ENCODE data around the gene NUF2.
"Not testable (repeated sequence)": the region's sequence is repeated elsewhere in the genome, so short reads cannot be mapped to it uniquely, and the experiment has no call there.

NUF2 gene

DNA sequence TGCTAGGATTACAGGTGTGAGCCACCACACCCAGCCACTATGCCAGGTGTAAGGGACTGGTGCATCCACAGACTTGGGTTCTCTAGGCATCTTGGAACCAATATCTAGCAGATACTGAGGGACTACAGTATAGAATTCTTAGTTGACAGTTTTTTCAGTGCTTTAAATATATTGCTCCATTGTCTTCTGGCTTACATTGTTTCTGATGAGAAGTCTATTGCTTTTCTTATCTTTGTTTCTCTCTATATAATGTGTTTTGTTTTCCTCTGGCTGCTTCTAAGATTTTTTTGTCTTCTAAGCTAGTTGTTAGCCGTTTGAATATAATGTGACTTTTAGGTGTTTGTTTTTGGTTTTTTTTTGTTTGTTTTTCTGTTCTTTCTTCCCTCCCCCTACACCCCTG lies 13.5 kb downstream of the NUF2 start:
- DNase-seq (ENCODE audit: low read depth): no peak

DNA sequence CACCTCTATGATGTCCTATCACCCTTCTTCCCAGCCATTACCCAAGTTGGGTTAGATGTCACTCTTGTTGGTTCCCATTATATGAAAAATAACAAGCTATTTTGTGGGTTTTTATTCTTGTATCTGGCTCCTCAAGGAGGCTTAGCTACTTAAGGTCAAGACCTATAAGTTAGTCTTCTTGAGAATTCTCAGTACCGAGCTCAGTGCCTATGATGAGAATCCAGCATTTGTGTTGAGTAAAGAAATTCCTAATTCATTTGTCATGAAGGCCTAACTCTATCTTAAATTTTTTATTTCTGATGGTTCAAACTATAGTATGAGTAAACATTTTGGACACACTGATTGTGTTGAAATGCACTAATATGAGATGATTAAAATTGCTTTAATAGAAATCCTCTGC lies 15.9 kb downstream of the NUF2 start:
- no peak for DNase-seq (ENCODE audit: low read depth)

DNA sequence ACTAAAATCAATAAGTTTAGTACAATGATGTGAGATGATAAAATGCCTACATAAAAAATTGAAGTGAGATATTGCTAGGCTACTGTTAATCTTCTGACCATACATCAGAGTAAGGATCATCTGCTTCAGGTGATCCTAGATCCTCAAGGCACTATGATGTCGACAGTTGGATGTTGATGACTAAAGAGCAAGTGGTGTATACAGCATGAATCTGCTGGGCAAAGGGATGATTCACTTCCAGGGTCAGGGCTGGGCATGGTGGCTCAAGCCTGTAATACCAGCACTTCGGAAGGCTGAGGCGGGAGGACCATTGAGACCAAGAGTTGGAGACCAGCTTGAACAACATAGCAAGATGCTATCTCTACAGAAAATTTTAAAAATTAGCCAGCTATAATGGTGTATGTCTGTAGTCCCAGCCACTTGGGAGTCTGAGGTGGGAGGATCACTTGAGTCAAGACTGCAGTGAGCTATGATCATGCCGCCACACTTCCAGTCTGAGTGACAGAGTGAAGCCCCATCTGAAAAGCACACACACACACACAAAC lies 24.6 kb downstream of the NUF2 start:
- no peak for DNase-seq (ENCODE audit: low read depth)

DNA sequence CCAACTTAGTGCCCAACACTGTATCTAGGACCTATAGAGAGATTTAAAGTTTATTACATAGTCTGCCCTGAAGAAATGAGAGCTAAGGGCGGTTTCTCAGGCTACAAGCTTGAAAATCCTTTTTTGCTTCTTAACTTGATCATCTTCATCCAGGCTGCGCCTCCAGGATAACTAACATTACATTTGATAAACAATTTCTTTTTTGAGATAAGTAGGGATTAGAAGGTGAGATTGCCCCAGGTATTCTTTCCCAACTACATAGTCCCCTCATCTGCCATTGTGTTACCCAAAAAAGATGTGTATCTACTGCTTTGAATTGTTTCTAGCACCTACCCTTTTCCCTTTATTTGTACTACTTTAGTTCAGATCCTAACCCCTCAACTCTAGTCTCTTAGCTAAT lies 25.4 kb downstream of the NUF2 start:
- DNase-seq (ENCODE audit: low read depth): no peak

DNA sequence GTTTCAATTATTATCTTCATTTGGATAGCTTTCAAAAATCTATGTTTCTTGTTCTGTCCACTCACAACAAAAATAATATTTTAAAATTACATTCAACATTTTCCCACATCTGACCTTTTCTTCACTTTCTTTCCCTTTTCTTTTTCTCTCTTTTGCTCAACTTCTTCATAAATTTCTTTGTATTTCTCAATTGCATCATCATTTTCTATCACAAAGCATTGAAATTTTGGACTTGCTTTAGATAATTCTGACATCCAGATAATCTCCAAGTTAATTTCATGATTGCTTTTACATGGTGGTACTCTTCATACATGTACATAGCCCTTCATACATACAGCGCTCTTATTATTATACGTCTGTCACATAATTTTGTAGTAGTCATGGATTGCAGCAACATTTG lies 30.2 kb downstream of the NUF2 start:
- no peak for DNase-seq (ENCODE audit: low read depth)

DNA sequence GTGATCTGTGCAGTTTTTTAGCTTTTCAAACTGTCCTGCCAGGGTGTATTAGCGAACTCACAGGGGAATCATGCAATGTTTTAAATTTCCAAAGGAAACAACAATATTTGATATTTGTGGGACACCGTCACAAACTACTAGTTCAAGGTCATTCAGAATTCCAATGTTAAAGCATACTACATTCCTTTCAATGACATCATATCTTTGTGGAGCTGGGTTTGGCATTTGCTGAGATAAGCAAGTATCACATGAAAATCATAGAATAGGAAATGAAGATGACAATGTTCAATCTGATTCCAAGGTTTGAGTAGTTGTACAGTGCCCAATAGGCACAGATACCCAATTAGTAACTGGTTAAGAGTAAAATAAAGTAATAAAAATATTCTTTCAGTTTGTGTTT lies 35.6 kb downstream of the NUF2 start:
- no peak for DNase-seq (ENCODE audit: low read depth)

DNA sequence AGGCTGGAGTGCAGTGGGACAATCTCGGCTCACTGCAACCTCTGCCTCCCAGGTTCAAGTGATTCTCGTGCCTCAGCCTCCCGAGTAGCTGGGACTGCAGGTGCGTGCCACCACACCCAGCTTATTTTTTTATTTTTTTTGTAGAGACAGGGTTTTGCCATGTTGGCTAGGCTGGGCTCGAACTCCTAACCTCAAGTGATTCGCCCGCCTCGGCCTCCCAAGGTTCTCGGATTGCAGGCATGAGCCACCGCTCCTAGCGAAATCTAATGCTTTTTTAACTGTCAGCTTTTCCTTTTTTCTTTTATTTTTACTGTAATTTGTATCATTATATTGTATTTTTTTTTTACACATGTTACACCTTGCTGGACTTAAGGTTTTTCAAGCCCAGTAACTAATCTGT lies 36.4 kb downstream of the NUF2 start:
- DNase-seq (ENCODE audit: low read depth): not testable (repeated sequence)

DNA sequence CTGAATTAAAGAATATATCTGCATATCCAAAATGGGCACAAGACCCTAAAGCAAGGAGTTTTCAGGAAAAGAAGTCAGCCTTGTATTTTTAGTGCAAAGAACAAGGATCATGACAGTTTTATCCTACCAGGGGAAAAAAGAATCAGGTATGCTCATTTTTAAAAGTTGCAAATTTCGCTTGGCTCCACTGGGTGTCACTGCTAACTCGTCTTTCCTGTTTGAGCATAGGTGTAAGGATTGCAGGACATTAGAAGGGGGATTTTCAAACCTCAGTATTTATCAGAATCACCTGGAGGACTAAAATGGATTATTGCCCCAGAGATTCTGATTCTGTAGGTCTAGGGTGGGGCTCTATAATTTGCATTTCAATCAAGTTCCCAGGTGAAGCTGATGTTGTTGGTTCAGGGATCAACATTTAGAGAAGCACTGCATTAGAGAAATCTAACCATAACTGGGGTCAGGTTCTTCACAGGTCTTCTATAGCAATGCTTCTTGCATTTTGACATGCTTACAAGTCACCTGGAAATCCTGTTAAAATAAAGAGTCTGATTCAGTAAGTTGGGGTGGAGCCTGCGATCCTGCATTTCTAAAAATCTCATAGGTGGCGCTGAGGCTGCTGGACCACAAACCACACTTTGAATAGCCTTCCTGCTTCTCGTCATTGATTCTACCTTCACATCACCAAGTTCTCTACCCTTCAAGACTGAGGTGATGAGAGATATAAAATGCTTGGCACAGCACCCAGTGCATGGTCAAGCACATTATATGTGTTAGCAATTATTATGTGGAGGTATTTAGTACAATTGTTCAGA lies 39.6 kb downstream of the NUF2 start:
- DNase-seq (ENCODE audit: low read depth): no peak

DNA sequence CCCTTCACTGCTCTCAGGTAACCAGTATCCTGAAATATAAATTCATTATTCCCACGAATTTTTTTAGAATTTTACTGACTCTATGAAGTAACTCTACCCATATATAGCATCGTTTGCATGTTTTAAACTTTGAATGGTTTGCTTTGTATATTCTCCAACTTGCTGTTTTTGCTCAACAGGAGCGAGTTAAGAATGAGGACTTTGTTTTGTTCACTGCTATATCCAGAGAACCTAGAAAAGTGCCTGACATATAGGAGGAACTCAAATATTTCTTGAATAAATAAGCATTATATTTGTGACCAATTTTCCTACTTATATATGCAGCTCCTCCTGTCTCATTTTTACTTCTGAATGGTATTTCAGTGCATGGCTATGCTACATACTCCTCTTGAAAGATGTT lies 43.4 kb downstream of the NUF2 start:
- DNase-seq (ENCODE audit: low read depth): no peak

DNA sequence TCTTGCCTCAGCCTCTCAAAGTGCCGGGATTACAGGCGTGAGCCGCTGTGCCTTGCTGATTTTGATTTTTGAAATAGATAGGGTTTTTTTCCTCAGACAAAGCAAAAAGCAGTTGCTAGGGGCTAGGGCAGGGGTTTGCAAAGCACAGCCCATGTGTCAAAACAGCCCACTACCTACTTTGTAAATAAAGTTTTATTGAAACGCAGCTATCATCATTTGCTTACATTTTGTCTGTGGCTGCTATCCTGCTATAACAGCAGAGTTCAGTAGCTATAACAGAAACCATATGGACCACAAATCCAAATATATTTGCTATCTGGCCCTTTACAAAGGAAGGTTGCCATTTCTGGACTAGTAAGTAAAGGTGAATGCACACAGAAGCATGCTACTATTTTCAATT lies 44.8 kb downstream of the NUF2 start:
- DNase-seq (ENCODE audit: low read depth): no peak

DNA sequence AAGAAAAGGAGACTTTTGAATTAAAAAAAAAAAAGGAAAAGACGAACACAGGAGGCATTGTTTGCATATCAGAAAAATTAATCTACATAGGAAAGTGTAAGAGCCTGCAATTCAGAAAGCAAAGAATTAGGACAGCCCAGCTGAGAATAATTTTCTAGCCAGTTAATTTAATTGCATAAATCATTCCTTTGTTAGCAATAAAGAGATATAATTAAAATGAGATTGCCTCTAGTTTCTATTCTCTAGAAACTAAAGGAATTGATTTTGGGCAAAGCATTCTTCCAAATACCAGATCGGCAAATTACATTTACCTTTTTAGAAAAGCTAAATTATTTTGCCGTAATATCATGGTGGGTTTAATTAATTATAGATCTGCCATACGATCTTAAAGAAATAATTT lies 46.0 kb downstream of the NUF2 start:
- no peak for DNase-seq (ENCODE audit: low read depth)

DNA sequence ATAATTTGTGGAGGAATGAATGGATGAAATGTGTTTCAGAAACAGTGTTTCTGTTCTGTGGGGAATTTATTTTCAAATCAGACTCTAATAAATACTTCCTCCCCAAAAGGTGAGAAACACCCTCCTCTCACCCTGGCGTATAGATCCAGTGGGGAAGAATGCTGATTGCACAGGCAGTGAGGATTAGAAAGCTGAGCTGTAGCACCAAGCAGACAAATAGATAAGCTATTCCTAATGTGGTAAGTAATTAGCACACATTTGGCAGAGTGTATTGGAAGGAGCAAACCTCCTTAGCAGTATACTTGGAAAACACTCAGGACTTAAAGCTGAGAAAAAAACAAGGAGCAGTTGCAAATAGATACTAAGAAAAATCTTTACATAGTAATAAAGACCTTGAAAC lies 50.8 kb downstream of the NUF2 start:
- no peak for DNase-seq (ENCODE audit: low read depth)

DNA sequence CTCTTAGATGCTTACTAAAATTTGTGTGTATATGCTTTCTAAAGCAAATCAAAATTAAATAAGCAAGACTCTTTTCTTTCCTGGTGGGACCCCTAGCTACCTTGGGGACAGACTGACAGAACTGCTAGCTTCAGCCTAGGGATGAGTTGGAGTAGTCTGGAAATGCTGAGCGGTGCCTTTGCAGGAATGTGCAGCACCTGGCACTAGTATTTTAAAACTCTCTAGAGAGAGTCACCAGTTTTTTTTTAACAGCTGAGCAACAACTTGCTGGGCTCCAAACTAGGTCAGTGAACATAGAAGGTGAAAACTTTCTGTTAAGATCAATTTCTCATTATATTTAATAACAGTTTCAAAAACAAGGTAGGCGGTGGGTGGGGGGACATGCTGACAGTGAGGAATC lies 56.8 kb downstream of the NUF2 start:
- no peak for DNase-seq (ENCODE audit: low read depth)

DNA sequence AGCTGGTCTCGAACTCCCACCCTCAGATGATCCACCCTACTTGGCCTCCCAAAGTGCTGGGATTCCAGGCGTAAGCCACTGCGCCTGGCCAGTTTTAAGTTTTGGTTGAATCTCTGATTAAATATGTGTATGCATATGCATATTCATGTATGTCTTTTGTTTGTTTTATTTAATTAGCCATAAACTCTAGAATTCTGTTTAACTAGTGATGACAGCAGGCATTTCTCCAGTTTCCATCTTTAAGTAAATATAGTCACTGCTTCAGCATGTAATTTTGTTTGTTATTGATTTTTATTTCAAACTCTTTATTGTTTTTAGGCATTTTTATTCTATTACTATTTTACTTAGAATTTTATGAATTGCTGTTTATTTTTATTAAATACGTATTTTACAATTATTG lies 58.0 kb downstream of the NUF2 start:
- no peak for DNase-seq (ENCODE audit: low read depth)

DNA sequence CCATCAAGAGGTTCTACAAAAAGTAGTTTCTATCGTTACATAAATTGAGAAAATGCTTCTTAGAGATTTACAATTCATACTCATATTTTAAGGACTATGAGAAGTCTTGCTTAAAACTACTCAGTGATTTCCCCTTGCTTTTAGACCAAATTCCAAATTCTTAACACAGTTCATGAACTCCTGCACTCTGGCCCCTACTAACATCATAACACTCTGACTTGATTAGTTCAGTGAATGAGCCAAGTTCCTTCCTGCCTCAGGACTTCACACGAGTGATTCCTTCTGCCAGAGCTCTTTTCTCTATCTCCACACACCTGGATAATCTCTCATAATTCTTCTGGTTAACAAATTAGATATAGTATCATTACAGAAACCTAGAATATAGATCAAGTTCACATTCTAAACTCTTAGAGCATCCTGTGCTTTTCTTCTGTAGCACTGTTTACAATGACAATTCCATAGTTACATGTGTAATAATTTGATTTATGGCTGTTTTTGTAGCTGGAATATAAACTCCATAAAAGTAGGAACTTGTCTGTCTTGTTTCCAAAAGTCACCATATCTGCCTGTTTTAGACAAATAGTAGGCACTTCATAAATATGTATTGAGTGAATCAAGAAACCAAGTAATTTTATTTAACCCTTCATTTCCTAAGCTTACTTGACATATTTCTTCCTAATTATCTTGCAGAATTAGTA lies 59.9 kb downstream of the NUF2 start:
- DNase-seq (ENCODE audit: low read depth): no peak

DNA sequence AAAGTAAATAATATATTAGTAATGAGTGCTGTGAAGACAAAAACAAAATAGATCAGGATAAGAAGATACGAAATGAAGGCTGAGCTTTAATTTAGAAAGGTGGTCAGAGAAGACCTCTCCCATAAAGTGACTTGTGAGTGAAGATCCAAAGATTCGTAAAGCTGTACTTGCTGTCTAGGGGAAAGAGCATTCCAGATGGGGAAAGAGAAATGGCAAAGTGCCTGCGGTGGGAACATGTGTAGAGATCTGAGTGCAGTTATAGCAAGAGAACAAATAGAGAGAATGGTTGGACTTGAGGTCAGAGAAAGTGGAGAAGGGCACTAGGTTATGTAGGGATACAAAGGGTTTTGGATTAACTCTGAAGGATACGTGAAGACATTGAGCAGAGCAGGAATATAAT lies 60.6 kb downstream of the NUF2 start:
- no peak for DNase-seq (ENCODE audit: low read depth)

DNA sequence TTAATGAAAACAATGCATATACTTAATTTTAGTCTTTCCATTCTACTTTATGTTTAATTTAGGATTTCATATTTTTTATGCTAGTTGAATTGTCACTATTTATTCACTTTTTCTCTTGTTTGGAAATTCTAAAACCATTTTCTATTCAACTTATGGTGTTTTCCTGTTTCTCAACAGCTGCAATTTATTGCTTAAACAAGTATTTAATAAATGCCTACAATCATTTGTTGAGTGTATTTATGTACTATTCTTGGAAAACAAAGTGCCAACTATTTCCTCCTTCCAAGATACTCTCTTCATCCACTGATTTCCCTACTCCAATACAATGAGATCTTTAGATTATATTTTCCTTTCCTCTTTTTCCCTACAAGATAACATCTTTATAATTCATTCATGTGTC lies 65.4 kb downstream of the NUF2 start:
- DNase-seq (ENCODE audit: low read depth): no peak

DNA sequence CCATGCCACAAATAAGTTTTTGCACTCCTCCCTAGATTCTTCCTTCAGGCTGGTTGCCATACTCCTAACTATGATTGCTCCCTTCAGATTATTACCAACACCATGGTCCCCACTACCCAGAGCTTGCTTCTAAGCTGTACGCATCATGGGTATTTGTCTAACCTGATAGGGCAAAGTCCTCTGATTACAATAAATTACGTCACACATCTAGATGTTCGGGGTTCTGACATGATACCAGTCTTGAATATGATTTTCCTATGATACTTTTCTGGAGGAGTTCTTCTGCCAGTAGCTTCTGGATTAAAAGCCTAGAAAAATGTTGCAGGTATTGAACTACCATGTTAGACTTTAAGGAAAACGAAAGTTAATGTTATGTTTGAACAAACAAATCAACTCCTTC lies 67.2 kb downstream of the NUF2 start:
- no peak for DNase-seq (ENCODE audit: low read depth)

DNA sequence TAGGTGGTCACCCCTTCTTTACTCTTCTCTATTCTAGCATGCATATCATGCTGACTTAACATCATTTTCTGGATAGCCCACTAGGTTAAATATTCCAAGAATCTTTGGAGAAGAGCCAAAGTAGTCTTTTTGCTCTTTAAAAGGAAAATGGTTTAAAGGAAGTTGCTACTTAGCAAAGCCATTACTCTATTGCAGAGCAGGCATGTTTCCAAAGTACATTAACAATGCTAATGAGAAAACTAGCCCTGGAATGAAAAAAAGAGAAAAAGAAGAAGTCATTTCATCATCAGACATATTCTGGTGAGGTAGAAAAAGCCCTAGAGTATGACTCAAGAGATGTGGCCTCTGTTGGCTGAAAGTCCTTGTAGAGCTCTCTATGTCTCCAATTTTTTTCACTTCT lies 74.0 kb downstream of the NUF2 start:
- DNase-seq (ENCODE audit: low read depth): no peak

DNA sequence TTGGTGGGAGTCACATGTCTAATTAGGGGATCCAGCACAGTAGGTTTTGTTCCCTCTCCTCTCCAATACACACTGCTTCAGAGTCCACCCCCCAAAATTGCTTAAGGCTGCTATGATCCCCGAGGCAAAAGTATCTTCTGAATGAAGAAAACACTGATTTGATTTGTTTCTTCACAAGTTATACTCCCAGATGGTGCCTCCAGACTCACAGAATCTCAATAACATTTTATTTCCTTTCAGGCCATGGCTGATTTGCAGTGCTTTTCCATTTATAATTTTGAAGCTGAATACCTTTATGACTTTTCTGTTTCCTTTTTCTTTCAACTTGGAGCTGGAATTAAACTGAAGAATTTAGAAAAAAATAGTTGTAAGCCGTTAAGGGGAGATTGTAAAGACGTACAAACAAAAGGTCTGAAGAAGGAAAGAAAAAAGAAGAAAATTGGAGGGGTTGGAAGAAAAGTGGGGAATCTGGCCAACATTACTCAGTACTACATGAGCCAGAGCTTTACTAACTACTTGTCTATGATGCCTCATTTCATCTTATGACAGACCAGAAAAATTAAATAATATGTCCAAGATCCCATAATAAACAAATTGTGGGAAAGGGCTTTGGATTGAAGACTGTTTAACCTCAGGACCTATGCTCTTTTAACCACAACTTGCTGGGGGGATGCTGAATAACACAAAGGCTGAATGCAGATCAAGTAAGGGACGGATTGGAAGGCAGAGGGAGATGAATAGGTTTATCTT lies 75.9 kb downstream of the NUF2 start:
- no peak for DNase-seq (ENCODE audit: low read depth)

DNA sequence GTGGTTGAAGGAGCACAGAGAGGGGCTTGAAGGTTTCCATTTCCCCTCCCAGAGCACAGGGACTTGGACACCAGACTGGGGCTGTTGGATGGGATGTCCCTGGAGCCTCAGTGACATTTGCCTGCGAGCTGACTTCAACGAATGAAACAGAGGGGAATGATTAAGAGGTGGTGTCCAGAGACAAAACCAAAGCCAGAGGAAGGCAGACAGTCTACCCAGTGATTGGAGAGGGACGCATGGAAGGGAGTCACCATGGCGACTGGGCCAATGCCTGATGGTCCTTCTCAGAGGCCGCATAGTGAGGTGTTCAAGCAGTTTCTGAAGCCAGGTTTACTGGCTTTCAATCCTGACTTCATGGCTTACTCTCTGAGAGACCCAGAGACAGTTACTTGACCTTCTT lies 77.2 kb downstream of the NUF2 start:
- no peak for DNase-seq (ENCODE audit: low read depth)

DNA sequence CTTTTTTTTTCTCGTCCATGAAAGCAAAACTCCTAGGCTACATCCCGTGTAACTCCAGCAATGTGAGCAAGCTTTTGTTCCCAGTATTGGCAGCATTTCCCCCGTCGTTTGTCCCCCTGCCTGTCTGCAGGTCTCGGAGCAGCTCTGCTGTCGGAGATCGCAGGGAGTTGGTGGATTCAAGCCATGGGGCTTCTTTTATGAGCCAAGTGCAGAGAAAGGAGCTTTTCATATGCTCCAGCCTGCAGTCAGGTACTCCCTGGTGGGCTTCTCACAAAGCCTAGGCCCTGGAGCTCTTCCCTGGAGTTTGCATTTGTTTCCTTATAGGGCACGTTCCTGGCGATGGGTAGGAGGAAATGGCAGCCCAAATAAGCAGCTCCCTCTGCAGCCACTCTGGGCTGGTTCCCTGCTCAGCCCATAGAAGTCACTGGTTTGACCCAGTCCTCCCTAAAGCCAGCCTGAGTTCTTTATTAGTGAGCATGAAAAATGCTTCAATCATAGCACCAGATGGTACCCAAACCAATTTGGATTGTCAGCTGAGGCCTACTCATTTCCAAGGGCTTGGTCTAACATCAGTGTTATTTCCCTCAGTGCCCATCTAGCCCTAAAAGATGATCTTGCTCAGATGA lies 78.3 kb downstream of the NUF2 start:
- no peak for DNase-seq (ENCODE audit: low read depth)

Data from GM04504 (cell line).